NOMO-1 treated with dmso at 0.1 percent for 144 hours (cell line): ENCODE data around the gene TWIST2.

ENCODE experiments used
- DNase-seq: peaks from one replicate; lab custom pipeline; 2025; ENCODE audit not compliant: unreplicated experiment; lab: John Stamatoyannopoulos, UW

The TWIST2 gene

DNA sequence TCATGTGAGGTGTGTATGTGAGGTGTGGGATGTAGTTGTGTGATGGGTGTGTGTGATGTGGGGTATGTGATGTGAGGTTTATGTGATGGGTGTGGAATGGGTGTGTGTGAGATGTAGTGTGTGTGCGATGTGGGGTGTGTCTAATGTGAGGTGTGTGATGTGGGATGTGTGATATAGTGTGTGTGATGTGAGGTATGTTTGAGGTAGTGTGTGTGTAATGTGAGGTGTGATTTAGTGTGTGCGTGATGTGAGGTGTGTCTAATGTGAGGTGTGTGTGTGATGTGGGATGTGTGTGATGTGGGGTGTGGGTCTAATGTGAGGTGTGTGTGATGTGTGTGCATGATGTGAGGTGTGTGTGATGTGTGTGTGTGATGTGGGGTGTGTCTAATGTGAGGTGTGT is 55.3 kb downstream of the TWIST2 start:
- no peak for DNase-seq

DNA sequence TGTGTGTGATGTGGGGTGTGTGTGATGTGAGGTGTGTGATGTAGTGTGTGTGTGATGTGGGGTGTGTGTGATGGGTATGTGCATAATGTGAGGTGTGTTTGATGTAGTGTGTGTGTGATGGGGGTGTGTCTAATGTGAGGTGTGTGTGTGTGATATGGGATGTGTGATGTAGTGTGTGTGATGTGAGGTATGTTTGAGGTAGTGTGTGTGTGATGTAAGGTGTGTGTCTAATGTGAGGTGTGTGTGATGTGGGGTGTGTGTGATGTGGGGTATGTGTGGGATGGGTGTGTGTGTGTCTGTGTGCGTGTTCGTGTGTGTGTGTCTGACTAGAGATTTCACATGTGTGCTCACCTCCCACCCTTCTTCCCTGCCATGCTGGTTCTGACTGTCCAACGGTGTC is 56.3 kb downstream of the TWIST2 start:
- no peak for DNase-seq

DNA sequence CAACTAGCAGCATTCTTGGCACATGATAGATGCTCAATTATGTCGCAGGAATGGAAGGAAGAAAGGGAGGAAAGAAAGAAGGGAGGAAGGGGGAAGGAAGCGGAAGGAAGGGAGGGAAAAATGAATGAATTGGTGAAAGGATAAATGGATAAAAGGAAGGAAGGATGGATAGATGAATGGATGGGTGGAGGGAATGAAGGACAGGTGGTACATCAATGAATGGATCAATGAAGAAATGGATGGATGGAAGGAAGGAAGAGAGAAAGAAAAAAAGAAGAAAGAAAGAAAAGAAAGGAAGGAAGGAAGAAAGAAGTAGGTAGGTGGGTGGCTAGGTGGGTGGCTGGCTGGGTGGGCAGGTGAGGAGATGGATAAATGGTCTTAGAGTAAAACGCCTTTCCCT is 56.8 kb downstream of the TWIST2 start:
- no peak for DNase-seq

- DNase-seq = no peak
Observed at GRCh38 chr2:238905224-238905623, 57.3 kb downstream of the TWIST2 start.

- no peak for DNase-seq
Observed at GRCh38 chr2:238905644-238906043, 57.8 kb downstream of the TWIST2 start.

GRCh38 chr2:238906254-238906935 is 58.5 kb downstream of the TWIST2 start:
- no peak for DNase-seq

GRCh38 chr2:238906936-238907716 is 59.2 kb downstream of the TWIST2 start:
- no peak for DNase-seq

DNA sequence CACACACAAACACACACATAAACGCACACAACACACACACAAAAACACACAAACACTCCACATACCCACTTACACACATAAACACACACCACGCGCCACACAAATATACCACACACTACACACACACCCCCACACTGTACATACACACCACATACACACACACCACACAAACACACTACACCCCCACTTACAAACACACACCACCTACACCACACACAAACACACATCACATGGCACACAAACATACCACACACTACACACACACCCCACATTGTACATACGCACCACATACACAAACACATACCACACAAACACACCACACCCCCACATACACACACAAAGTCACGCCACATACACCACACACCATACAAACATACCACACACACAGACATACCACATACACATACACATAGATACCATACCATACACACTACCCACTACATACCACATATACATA is 59.9 kb downstream of the TWIST2 start:
- no peak for DNase-seq

DNA sequence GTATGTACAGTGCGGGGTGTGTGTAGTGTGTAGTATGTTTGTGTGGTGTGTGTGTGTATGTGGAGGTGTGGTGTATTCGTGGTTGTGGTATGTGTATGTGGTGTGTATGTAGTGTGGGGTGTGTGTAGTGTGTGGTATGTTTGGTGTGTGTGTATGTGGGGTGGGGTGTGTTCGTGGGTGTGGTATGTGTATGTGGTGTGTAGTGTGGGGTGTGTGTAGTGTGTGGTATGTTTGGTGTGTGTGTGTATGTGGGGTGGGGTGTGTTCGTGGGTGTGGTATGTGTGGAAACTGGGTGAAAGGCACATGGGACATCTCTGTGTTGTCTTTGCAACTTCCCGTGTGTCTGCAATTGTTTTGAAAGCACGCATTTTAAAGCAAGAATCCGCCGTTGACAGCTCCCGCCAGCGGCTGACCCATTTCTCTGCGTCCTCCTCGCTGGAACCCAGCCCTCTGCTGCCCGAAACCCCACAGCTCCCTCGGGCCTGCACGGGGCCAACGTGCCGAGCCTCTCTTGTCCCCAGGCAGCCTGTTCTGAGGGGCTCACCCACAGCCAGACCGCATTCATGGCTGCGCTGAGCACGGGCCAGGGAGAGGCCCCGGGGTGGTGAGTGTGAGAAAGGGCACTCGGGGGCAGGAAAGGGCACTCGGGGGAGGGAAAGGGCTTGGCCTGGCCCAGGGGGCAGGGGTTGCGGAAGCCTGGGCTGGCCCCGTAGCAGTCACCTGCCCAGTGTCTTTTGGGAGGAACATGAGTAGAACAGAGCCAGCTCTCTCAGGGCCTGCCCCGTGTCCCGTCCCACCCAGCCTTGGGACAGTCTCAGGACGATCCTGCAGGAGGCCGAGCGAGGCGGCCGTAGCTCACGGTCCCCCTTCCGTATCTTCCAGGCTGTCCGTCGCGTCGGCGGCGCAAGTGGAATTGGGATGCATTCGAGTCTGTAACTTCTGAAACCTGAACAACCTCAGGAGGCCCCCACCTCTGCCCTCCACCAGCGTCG is 61.4 kb downstream of the TWIST2 start:
- DNase-seq = no peak

DNA sequence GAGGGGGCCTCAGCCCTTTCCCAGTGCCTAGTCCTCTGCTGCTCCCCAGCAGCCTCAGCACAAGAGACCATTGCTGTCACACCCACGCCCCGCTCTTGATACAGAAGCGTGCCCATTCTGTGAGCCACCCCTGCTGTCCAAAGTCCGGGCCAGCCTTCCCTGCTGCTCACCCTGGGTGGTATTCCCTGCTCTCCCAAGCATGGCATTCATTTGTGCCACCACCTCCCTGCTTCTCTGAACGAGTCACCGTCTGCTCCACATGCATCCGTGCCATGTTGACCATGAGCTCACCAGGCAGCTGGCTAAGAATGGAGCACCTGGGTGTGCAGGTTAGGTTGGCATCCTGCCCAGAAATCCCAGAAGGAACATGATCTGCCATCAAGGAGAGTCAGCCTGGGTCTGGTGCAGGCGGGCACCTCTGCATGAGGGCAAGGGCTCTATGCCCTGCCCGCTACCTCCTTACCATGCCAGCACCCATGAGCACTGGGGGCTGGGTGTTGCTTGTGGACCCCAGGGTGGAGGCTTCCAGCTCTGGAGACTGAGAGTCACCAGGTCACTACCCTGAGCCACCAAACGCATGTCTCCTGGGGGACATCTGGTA is 63.0 kb downstream of the TWIST2 start:
- no peak for DNase-seq

DNA sequence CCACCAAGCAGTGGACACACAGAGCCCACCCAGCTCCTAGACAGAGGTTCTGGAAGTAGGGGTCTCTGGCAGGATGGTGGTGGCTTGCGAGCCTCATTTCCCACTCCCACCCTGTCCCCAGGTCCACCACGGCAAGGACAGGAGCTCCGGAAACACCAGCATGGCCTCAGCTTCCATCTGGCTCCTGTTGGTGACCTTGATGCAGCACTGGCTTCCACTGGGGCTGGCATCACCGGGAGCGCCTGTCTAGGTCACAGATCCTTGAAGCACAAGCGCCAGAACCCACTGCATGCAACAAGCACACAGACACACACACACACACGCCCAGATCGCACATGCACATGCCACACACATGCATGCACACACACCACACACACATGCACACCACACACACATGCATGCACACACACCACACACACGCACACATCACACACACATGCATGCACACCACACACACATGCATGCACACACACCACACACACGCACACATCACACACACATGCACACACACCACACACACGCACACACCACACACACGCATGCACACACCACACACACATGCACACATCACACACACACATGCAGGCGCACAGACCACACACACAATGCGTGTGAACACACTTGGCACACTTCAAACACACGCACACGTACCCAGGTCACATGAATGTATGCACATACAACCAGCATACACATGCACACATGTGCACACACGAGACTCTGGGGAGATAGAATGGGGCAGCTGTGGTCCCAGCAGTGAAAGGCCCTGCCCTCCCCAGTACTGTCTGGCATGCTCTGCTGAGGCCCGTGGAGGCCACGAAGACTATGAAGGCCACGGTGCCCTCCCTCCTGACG is 63.7 kb downstream of the TWIST2 start:
- DNase-seq = no peak

- DNase-seq = no peak
Observed at GRCh38 chr2:238912228-238912915, 64.5 kb downstream of the TWIST2 start.

DNA sequence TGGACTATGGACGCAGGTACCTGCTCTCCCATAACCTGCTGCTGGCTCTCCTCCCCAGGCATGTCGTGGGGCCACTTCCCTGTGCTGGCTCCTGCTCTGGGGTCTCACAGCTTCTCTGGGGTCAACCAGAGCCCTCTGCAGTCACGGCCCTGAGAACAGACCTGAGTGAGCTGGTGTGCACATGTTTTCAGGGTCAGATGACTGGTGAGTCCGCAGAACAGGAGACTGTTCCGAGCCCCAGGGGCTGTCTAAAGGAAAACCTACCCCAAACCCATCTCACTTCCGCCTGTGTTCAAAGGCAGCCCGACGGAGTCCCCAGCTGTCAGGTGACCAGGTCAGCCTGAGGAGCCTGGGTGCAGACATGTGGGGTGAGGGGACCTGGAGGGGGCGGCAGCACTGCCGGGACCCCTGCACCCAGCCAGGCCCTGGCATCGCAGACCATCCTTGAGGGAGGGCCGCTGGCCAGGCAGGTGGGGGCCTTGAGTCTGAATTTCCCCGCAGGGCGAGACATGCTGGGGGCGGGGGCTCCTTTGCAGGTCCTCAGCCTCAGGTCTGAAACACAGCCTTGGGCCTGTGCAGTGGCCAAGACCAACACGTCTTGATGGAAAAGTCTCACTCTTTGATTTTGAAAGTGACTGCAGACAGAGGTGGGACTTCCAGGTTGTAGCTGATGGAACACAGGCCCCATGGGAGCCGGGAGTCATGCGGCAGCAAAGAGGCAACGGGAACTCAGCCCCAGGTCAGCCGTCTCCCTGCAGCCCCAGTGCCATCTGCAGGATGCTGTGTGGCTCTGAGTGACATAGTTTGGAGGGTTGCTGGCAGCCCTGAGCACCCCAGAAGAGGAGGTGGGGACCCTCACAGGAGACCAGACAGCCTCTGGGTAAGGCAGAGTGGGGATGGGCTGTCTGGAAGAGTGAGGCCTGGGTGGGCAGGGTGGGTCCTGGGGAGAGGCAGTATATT is 65.3 kb downstream of the TWIST2 start:
- DNase-seq = no peak

- DNase-seq = no peak
Observed at GRCh38 chr2:238913931-238914647, 66.2 kb downstream of the TWIST2 start.

- DNase-seq = no peak
Observed at GRCh38 chr2:238914648-238915015, 66.7 kb downstream of the TWIST2 start.

DNA sequence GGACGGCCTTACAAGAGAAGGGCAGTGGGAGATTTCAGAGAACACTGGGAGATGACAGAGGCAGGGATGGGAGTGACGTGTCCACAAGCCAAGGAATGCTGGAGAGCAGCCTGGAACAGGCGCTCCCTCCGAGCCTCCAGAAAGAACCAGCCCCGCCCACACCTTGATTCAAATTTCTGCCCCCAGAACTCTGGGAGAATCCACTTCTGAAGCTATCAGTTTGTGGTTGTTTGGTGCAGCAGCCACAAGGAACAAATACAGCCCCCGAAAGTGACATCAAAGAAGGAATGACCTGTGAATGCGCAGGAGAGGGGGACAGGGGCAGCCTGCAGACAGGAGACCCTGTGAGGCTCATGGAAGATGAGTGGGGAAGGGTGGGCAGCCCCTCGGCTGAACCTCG is 67.3 kb downstream of the TWIST2 start:
- no peak for DNase-seq

GRCh38 chr2:238915596-238915995 is 67.7 kb downstream of the TWIST2 start:
- no peak for DNase-seq
